Body of pancreas (tissue), 4 donors: ENCODE data around the gene LSM11. TPM values are rescaled to one million over a fixed set of nuclear protein-coding genes. Genes with fewer than 3 reads are reported as not detected.

ENCODE experiments used
- ATAC-seq: fragments of 150-250 bp; one replicate; pipeline ENCODE4 v1.9.1; 2016
- DNase-seq, 4 donors: peaks; one replicate each; pipeline ENCODE4 v3.0.0-alpha.2; 2019
- H3K27ac ChIP-seq, 4 donors: fragments of 200-600 bp; sonication (generic); 1 replicate in 3 of 4; 2 replicates in 1 of 4; pipeline versions ENCODE4 v1.5.1 to v1.6.1; 2016 to 2019; ENCODE audit warnings: mild to moderate bottlenecking in 1 of 4, mixed read lengths in 1 of 4, moderate library complexity in 1 of 4
- H3K27me3 ChIP-seq, 2 donors: fragments of 200-600 bp; sonication (generic); one replicate each; pipeline ENCODE4 v1.6.0; 2016; ENCODE audit warnings: mild to moderate bottlenecking in 1 of 2
- H3K36me3 ChIP-seq, 2 donors: fragments of 200-600 bp; sonication (generic); replicated peaks in 1 of 2; 2 replicates each; pipeline ENCODE4 v1.5.1; 2016; ENCODE audit warnings: low read depth in 2 of 2; ENCODE audit not compliant: insufficient read depth in 1 of 2
- H3K4me1 ChIP-seq: fragments of 200-600 bp; sonication (generic); one replicate; pipeline ENCODE4 v1.6.0; 2016
- H3K4me3 ChIP-seq, 2 donors: fragments of 200-600 bp; sonication (generic); 1 replicate in 1 of 2; 2 replicates in 1 of 2; pipeline ENCODE4 v1.5.1; 2016 to 2019
- H3K9me3 ChIP-seq, 3 donors: fragments of 200-600 bp; sonication (generic); 1 replicate in 2 of 3; 2 replicates in 1 of 3; pipeline ENCODE4 v1.5.1; 2016
- CTCF ChIP-seq, 7 experiments: fragments of 450-650 bp in 4 of 7; fragments of 200-600 bp in 3 of 7; sonication (generic) in 3 of 7; IDR thresholded peaks; one replicate each; pipeline ENCODE4 v1.5.1; 2016 to 2019; ENCODE audit warnings: antibody characterized with exemption in 7 of 7
- POLR2A ChIP-seq, 3 donors: fragments of 450-650 bp; IDR thresholded peaks; one replicate each; pipeline ENCODE4 v1.6.1; 2016; ENCODE audit warnings: antibody characterized with exemption in 3 of 3, mild to moderate bottlenecking in 2 of 3
- WGBS, 2 donors: methylation state at CpG; one replicate each; pipeline ENCODE4 v1.1.5; 2017; 5-methylcytosine and 5-hydroxymethylcytosine counted together
- intact Hi-C: fragments of 100-400 bp; cut with DNase I; formaldehyde crosslinking; loops from one replicate; pipeline ENCODE4 v1.15.1; 2023
- total RNA-seq, 2 donors: library from RNA; depleted of rRNA; stranded (reverse); fragments of >200 nt; gene quantifications; one replicate each; pipeline ENCODE4 v1.1.0, GENCODE V29; 2016

LSM11 gene
- total RNA-seq, 2 donors from 2014 or later = 1.3 to 3.6 TPM

GRCh38 chr5:157709346-157709745, 34.2 kb upstream of the LSM11 start:
- TF ChIP-seq POLR2A (IDR thresholded peaks at IDR 0.05) = no peak
- TF ChIP-seq CTCF (IDR thresholded peaks at IDR 0.05) = no peak
- Histone ChIP-seq H3K4me1 (no peaks in the 10 kb centered on the region), H3K4me3 (no peak overlapping the region), H3K27me3 (no peaks in the 10 kb centered on the region), H3K27ac (no peak overlapping the region), H3K36me3 (no peaks in the 10 kb centered on the region), H3K9me3 (no peaks in the 10 kb centered on the region)
- intact Hi-C loops = no loop called here
- ATAC-seq (no peak), DNase-seq (no peak)

- ATAC-seq = no peak
- Histone ChIP-seq H3K27ac (no peak overlapping the region), H3K4me1 (no peaks in the 10 kb centered on the region), H3K36me3 (no peaks in the 10 kb centered on the region), H3K9me3 (no peaks in the 10 kb centered on the region), H3K27me3 (no peaks in the 10 kb centered on the region), H3K4me3 (no peak overlapping the region)
- no peak for DNase-seq
- 52 to 58% methylated on average over 3 of the region's 3 CpGs for WGBS, 2 donors
- TF ChIP-seq POLR2A (IDR thresholded peaks at IDR 0.05) = no peak
- no peak for TF ChIP-seq CTCF (IDR thresholded peaks at IDR 0.05)
- intact Hi-C loops = no loop called here
These were observed 33.1 kb upstream of the LSM11 start for GRCh38 chr5:157710431-157710830.

- intact Hi-C loops = no loop called here
These were observed 32.6 kb upstream of the LSM11 start for GRCh38 chr5:157710882-157711281.

GRCh38 chr5:157713830-157714595, 29.5 kb upstream of the LSM11 start:
- H3K27me3 ChIP-seq = no peaks in the 10 kb centered on the region
- ATAC-seq = no peak
- no peaks in the 10 kb centered on the region for H3K4me1 ChIP-seq
- DNase-seq = no peak
- intact Hi-C loops = no loop called here
- no peaks in the 10 kb centered on the region for H3K9me3 ChIP-seq
- H3K4me3 ChIP-seq = no peak overlapping the region
- no peak overlapping the region for H3K27ac ChIP-seq
- no peaks in the 10 kb centered on the region for H3K36me3 ChIP-seq
- WGBS, 2 donors = 77% methylated on average over 4 of the region's 4 CpGs
- TF ChIP-seq POLR2A (IDR thresholded peaks at IDR 0.05) (no peak), CTCF (IDR thresholded peaks at IDR 0.05) (no peak)

More at GRCh38 chr5:157710882-157711281, 32.6 kb upstream of the LSM11 start:
- Histone ChIP-seq H3K4me3 (no peak overlapping the region), H3K36me3 (no peaks in the 10 kb centered on the region), H3K27me3 (no peaks in the 10 kb centered on the region), H3K27ac (no peak overlapping the region), H3K9me3 (no peaks in the 10 kb centered on the region), H3K4me1 (no peaks in the 10 kb centered on the region)
- TF ChIP-seq POLR2A (IDR thresholded peaks at IDR 0.05) = no peak
- no peak for TF ChIP-seq CTCF (IDR thresholded peaks at IDR 0.05)
- DNase-seq (no peak), ATAC-seq (no peak)
- 40 to 41% methylated on average over 2 of the region's 2 CpGs for WGBS, 2 donors

GRCh38 chr5:157714596-157714864, 29.0 kb upstream of the LSM11 start:
- intact Hi-C loops = no loop called here
- no peaks in the 10 kb centered on the region for H3K36me3 ChIP-seq
- no peaks in the 10 kb centered on the region for H3K9me3 ChIP-seq

More at GRCh38 chr5:157714596-157714864, 29.0 kb upstream of the LSM11 start:
- Histone ChIP-seq H3K27me3 (no peaks in the 10 kb centered on the region), H3K27ac (no peak overlapping the region), H3K4me1 (no peaks in the 10 kb centered on the region), H3K4me3 (no peak overlapping the region)
- TF ChIP-seq CTCF (IDR thresholded peaks at IDR 0.05) (no peak), POLR2A (IDR thresholded peaks at IDR 0.05) (no peak)
- DNase-seq = no peak
- no peak for ATAC-seq
